H1 (cell line): Measurements from ENCODE around the gene TBC1D7. TPM values are rescaled to one million over a fixed set of nuclear protein-coding genes. Genes with fewer than 3 reads are reported as not detected.

Source experiments
- CTCF ChIA-PET: fragments of 300-600 bp; sonication (Branson Sonifier 250); formaldehyde crosslinking; loops from one replicate; lab custom pipeline; 2021; ENCODE audit not compliant: partially characterized antibody; lab: Charles Lee
- POLR2A ChIA-PET: fragments of 300-600 bp; sonication (Branson Sonifier 250); formaldehyde crosslinking; loops from one replicate; lab custom pipeline; 2021; ENCODE audit warnings: inconsistent platforms; ENCODE audit not compliant: partially characterized antibody; lab: Charles Lee
- DNase-seq, 2 experiments: peaks; one replicate each; pipeline versions ENCODE4 v3.0.0 to v3.0.0-alpha.2; 2010 to 2022; ENCODE audit warnings: low spot score in 2 of 2, low read depth in 1 of 2, mixed read lengths in 1 of 2
- FAIRE-seq: peaks from 2 replicates; lab custom pipeline; 2011; peaks lifted over from hg19 to GRCh38; lab: Jason Lieb, UNC
- H2AFZ ChIP-seq: 2 replicates; pipeline ENCODE4 v1.8.1; 2012; ENCODE audit warnings: low read length, inconsistent platforms
- H2AK5ac ChIP-seq: 2 replicates; pipeline ENCODE4 v1.6.1; 2013; ENCODE audit warnings: low read depth, low read length
- H2BK120ac ChIP-seq: replicated peaks from 2 replicates; pipeline ENCODE3; 2013; ENCODE audit warnings: low read depth, low read length, inconsistent platforms
- H2BK12ac ChIP-seq: 2 replicates; pipeline ENCODE4 v1.6.1; 2013; ENCODE audit warnings: low read depth, low read length
- H2BK15ac ChIP-seq: 2 replicates; pipeline ENCODE4 v1.6.1; 2013; ENCODE audit warnings: low read length
- H2BK20ac ChIP-seq: 2 replicates; pipeline ENCODE4 v1.6.1; 2013; ENCODE audit warnings: low read length
- H2BK5ac ChIP-seq: 2 replicates; pipeline ENCODE4 v1.6.1; 2013; ENCODE audit warnings: low read depth, low read length
- H3K14ac ChIP-seq: 2 replicates; pipeline ENCODE4 v1.6.1; 2013; ENCODE audit warnings: inconsistent platforms; ENCODE audit not compliant: insufficient read length
- H3K18ac ChIP-seq: 2 replicates; pipeline ENCODE4 v1.6.1; 2013; ENCODE audit warnings: low read length; ENCODE audit errors: extremely low read depth
- H3K23ac ChIP-seq: 2 replicates; pipeline ENCODE4 v1.6.1; 2013; ENCODE audit warnings: inconsistent platforms; ENCODE audit not compliant: insufficient read length
- H3K23me2 ChIP-seq: 2 replicates; pipeline ENCODE4 v1.6.1; 2013; ENCODE audit warnings: low read depth, low read length
- H3K27ac ChIP-seq: 2 replicates; pipeline ENCODE4 v1.6.1; 2011; ENCODE audit warnings: low read depth, low read length, inconsistent platforms
- H3K27me3 ChIP-seq, 4 experiments: replicated peaks in 1 of 4; 1 replicate in 1 of 4; 2 replicates in 3 of 4; pipeline versions ENCODE4 v1.6.1 to v1.8.1; 2011 to 2013; ENCODE audit warnings: low read length in 3 of 4, mild to moderate bottlenecking in 3 of 4, inconsistent platforms in 2 of 4, mixed read lengths in 2 of 4, moderate library complexity in 1 of 4; ENCODE audit not compliant: control insufficient read depth in 3 of 4, insufficient read depth in 3 of 4; ENCODE audit errors: extremely low read depth in 1 of 4
- H3K36me3 ChIP-seq, 4 experiments: 2 replicates each; pipeline versions ENCODE4 v1.6.1 to v1.8.1; 2011 to 2013; ENCODE audit warnings: mild to moderate bottlenecking in 4 of 4, low read length in 3 of 4, moderate library complexity in 2 of 4, control low read depth in 1 of 4, inconsistent platforms in 1 of 4; ENCODE audit not compliant: insufficient read depth in 4 of 4, control insufficient read depth in 2 of 4
- H3K4ac ChIP-seq: replicated peaks from 2 replicates; pipeline ENCODE3; 2013; ENCODE audit warnings: low read length, low read depth, mixed read lengths, inconsistent platforms; ENCODE audit not compliant: insufficient read length
- H3K4me1 ChIP-seq, 4 experiments: replicated peaks in 1 of 4; 1 replicate in 1 of 4; 2 replicates in 3 of 4; pipeline versions ENCODE4 v1.6.1 to v1.8.1; 2011 to 2013; ENCODE audit warnings: low read length in 3 of 4, inconsistent platforms in 2 of 4, mixed read lengths in 1 of 4; ENCODE audit not compliant: insufficient read depth in 4 of 4, control insufficient read depth in 3 of 4
- H3K4me2 ChIP-seq, 2 experiments: 2 replicates each; pipeline versions ENCODE4 v1.6.1 to v1.8.1; 2011 to 2013; ENCODE audit warnings: low read depth in 2 of 2, low read length in 2 of 2, control low read depth in 1 of 2, inconsistent platforms in 1 of 2, mild to moderate bottlenecking in 1 of 2; ENCODE audit not compliant: insufficient read depth in 1 of 2
- H3K4me3 ChIP-seq, 4 experiments: fragments of 200-600, 300-600 bp in 1 of 4; sonication (generic), shearing (Covaris generic), sonication (Bioruptor Twin) in 1 of 4; 2 replicates each; pipeline versions ENCODE4 v1.5.1 to v1.8.1; 2011 to 2016; ENCODE audit warnings: low read length in 4 of 4, low read depth in 3 of 4, control low read depth in 2 of 4, inconsistent platforms in 2 of 4, mild to moderate bottlenecking in 2 of 4, mixed read lengths in 1 of 4, moderate library complexity in 1 of 4; ENCODE audit not compliant: insufficient read depth in 2 of 4; ENCODE audit errors: extremely low read depth in 1 of 4
- H3K56ac ChIP-seq: replicated peaks from 2 replicates; pipeline ENCODE3; 2013; ENCODE audit warnings: low read depth, mild to moderate bottlenecking, mixed read lengths, low read length, inconsistent platforms; ENCODE audit not compliant: insufficient read length
- H3K79me1 ChIP-seq: 2 replicates; pipeline ENCODE4 v1.6.1; 2013; ENCODE audit warnings: low read depth, low read length, control low read depth
- H3K79me2 ChIP-seq, 2 experiments: 2 replicates each; pipeline versions ENCODE4 v1.6.1 to v1.8.1; 2012 to 2013; ENCODE audit warnings: low read length in 2 of 2, mild to moderate bottlenecking in 2 of 2, inconsistent platforms in 1 of 2; ENCODE audit not compliant: insufficient read depth in 2 of 2, control insufficient read depth in 1 of 2
- H3K9ac ChIP-seq, 4 experiments: replicated peaks in 1 of 4; 1 replicate in 1 of 4; 2 replicates in 3 of 4; pipeline versions ENCODE4 v1.6.1 to v1.8.1; 2011 to 2013; ENCODE audit warnings: low read depth in 3 of 4, low read length in 3 of 4, control low read depth in 2 of 4, mild to moderate bottlenecking in 2 of 4, moderate library complexity in 2 of 4, inconsistent platforms in 1 of 4; ENCODE audit errors: extremely low read depth in 1 of 4
- H3K9me3 ChIP-seq, 2 experiments: 2 replicates each; pipeline versions ENCODE4 v1.6.1 to v1.8.1; 2012 to 2013; ENCODE audit warnings: mild to moderate bottlenecking in 2 of 2, moderate library complexity in 2 of 2, control low read depth in 1 of 2, inconsistent platforms in 1 of 2, low read depth in 1 of 2, low read length in 1 of 2, mixed read lengths in 1 of 2; ENCODE audit not compliant: insufficient read depth in 2 of 2
- H4K20me1 ChIP-seq, 2 experiments: replicated peaks in 1 of 2; 2 replicates each; pipeline versions ENCODE3 to v1.8.1; 2011 to 2013; ENCODE audit warnings: inconsistent platforms in 2 of 2, low read length in 2 of 2, mild to moderate bottlenecking in 1 of 2; ENCODE audit not compliant: insufficient read depth in 2 of 2, control insufficient read depth in 1 of 2
- H4K5ac ChIP-seq: 2 replicates; pipeline ENCODE4 v1.6.1; 2013; ENCODE audit warnings: low read length, low read depth, mixed read lengths, inconsistent platforms; ENCODE audit not compliant: insufficient read length
- H4K8ac ChIP-seq: 2 replicates; pipeline ENCODE4 v1.8.0; 2013; ENCODE audit warnings: mild to moderate bottlenecking, moderate library complexity, low read length, inconsistent platforms; ENCODE audit not compliant: insufficient read depth; ENCODE audit errors: extremely low read depth
- H4K91ac ChIP-seq: replicated peaks from 2 replicates; pipeline ENCODE3; 2013; ENCODE audit warnings: low read length, mixed read lengths, inconsistent platforms; ENCODE audit not compliant: insufficient read length
- BACH1 ChIP-seq: IDR thresholded peaks from 2 replicates; pipeline ENCODE4 v1.6.1; 2012; ENCODE audit warnings: low read length, improper control_type of control experiment
- CHD1 ChIP-seq: IDR thresholded peaks from 2 replicates; pipeline ENCODE4 v1.6.1; 2012; ENCODE audit warnings: low read depth, low read length, improper control_type of control experiment
- CREB1 ChIP-seq: IDR thresholded peaks from 2 replicates; pipeline ENCODE4 v1.6.1; 2012; ENCODE audit warnings: inconsistent platforms
- CTBP2 ChIP-seq: IDR thresholded peaks from 2 replicates; pipeline ENCODE4 v1.7.0; 2011; ENCODE audit warnings: borderline replicate concordance, mild to moderate bottlenecking, moderate library complexity, mixed read lengths, low read length; ENCODE audit not compliant: insufficient read depth, insufficient read length
- CTCF ChIP-seq, 3 experiments: IDR thresholded peaks; 1 replicate in 2 of 3; 2 replicates in 1 of 3; pipeline versions ENCODE4 v1.5.1 to v1.6.1; 2011; ENCODE audit warnings: low read length in 3 of 3, mild to moderate bottlenecking in 3 of 3, inconsistent platforms in 2 of 3, low read depth in 1 of 3, moderate library complexity in 1 of 3; ENCODE audit not compliant: insufficient read depth in 1 of 3; ENCODE audit errors: control extremely low read depth in 1 of 3
- MAFK ChIP-seq: IDR thresholded peaks from 2 replicates; pipeline ENCODE4 v1.6.1; 2012; ENCODE audit warnings: low read depth, mild to moderate bottlenecking, improper control_type of control experiment, low read length
- SIN3A ChIP-seq, 2 experiments: IDR thresholded peaks in 1 of 2; conservative IDR thresholded peaks in 1 of 2; 2 replicates each; pipeline ENCODE4 v1.6.1; 2011 to 2012; ENCODE audit warnings: low read length in 2 of 2, improper control_type of control experiment in 1 of 2, low read depth in 1 of 2, mild to moderate bottlenecking in 1 of 2
- TAF7 ChIP-seq: optimal IDR thresholded peaks from 2 replicates; pipeline ENCODE3; 2011; ENCODE audit warnings: low read depth, mild to moderate bottlenecking, inconsistent platforms, low read length, moderate library complexity, borderline replicate concordance
- WGBS, 2 experiments: shearing (Covaris generic) in 1 of 2; methylation state at CpG; one replicate each; pipeline versions ENCODE4 v1.1.6 to v1.1.7; 2013 to 2015; ENCODE audit warnings: low lambda C conversion rate in 2 of 2, mixed read lengths in 2 of 2, inconsistent platforms in 1 of 2, low coverage in 1 of 2, missing lambda C conversion rate in 1 of 2; ENCODE audit not compliant: insufficient replicate concordance in 2 of 2, insufficient coverage in 1 of 2, insufficient read length in 1 of 2; ENCODE audit errors: extremely low coverage in 1 of 2, missing lambda C conversion rate in 1 of 2; 5-methylcytosine and 5-hydroxymethylcytosine counted together
- polyA plus RNA-seq, 7 experiments: library from polyadenylated mRNA; depleted of rRNA in 3 of 7; stranded (reverse) in 5 of 7; unstranded in 2 of 7; fragments of >200 nt in 5 of 7; fragments of 200-250 nt in 2 of 7; gene quantifications; 1 replicate in 5 of 7; 2 replicates in 1 of 7; 4 replicates in 1 of 7; pipeline versions ENCODE4 v1.2.1 to v1.2.3, GENCODE V29; 2011 to 2013; ENCODE audit warnings: missing spikeins in 2 of 7, mixed read lengths in 2 of 7
- total RNA-seq: library from RNA; stranded (reverse); fragmentation: NEBNext Ultra II Directional; extraction: Animal tissue kit (Norgen Biotek cat#: 25700); gene quantifications from 2 replicates; pipeline ENCODE4 v1.2.1, GENCODE V29; 2021

TBC1D7 gene
- total and polyA plus RNA-seq, 2 of the 8 experiments (the other 6 are each of a cell fraction or from before 2014, with no cell fraction given), result 46.1 to 55.2 TPM

- Histone ChIP-seq H4K5ac (no peak overlapping the region), H2BK20ac (peak overlapping the region; percentile 80; the same call in 1 of the 2 replicates), H3K23me2 (no peaks in the 10 kb centered on the region), H3K79me1 (no peaks in the 10 kb centered on the region), H2BK12ac (peak overlapping the region; percentile 84), H3K27ac (no peak overlapping the region), H3K4ac (no peak overlapping the region), H3K4me1 (peaks cover 2 to 14% (median 9%) of the 10 kb centered on the region in 4 experiments; a peak in 5 of 7 replicates), H3K23ac (no peak overlapping the region), H3K4me2 (peak overlapping the region in 1 of 2 experiments; percentile 22; a peak in 1 of 4 replicates), H2BK120ac (no peak overlapping the region), H4K20me1 (no peaks in the 10 kb centered on the region), H2BK5ac (0 out of 2 replicates have a peak overlapping the region, but pooled peaks have one; percentile 41), H3K18ac (peak overlapping the region; percentile 74; the same call in 1 of the 2 replicates), H2BK15ac (0 out of 2 replicates have a peak overlapping the region, but pooled peaks have one; percentile 22), H3K14ac (no peak overlapping the region), H3K27me3 (no peaks in the 10 kb centered on the region), H3K56ac (no peak overlapping the region), H3K4me3 (no peak overlapping the region), H2AK5ac (no peak overlapping the region; the same call in 1 of the 2 replicates), H2AFZ (no peak overlapping the region), H3K36me3 (no peaks in the 10 kb centered on the region), H3K9me3 (no peaks in the 10 kb centered on the region), H3K79me2 (no peaks in the 10 kb centered on the region), H4K8ac (no peak overlapping the region), H4K91ac (peak overlapping the region; percentile 49), H3K9ac (no peak overlapping the region)
- ChIA-PET POLR2A (interaction anchor here (0.8 to 1.2 kb wide), 2 partner anchors 15 to 130 kb away, joined by 3 read pairs; partner anchors contain the start of gene GFOD1), CTCF (interaction anchor here (0.6 to 2.8 kb wide), 16 partner anchors 9 to 336 kb away, joined by 3 to 14 read pairs (median 5); partner anchors contain the start of genes GFOD1 and SIRT5)
- DNase-seq (no peak), FAIRE-seq (no peak)
- 59% methylated on average over 14 of the region's 14 CpGs; no CpG with 5 or more reads in 1 of the 2 experiments for WGBS, 2 experiments
- peak in 1 of 3 experiments; percentile 6; a peak in 1 of 4 replicates for TF ChIP-seq CTCF (IDR thresholded peaks at IDR 0.05; ENCODE audit: control extremely low read depth in 1 of 3, insufficient read depth in 1 of 3, low read depth in 1 of 3, low read length in 3 of 3)
- TF ChIP-seq BACH1, result peak; percentile 53
- TF ChIP-seq MAFK, result peak; percentile 34; the same call in 1 of the 2 replicates
- peak in 1 of 2 experiments; percentile 69; a peak in 1 of 4 replicates for TF ChIP-seq SIN3A (conservative IDR thresholded peaks at IDR 0.05 in 1 of 2, IDR thresholded peaks at IDR 0.05 in 1 of 2; ENCODE audit: low read depth in 1 of 2, low read length in 2 of 2)
- TF ChIP-seq CREB1, result peak; percentile 43; the same call in 1 of the 2 replicates
- no peak for TF ChIP-seq CTBP2
- no peak for TF ChIP-seq CHD1
- TF ChIP-seq TAF7, result no peak
Measured at GRCh38 chr6:13357551-13358075, 29.3 kb upstream of the TBC1D7 start.
